GM12875 (cell line): Measurements from ENCODE around the gene ENKUR.
"Not testable (repeated sequence)": the region's sequence is repeated elsewhere in the genome, so short reads cannot be mapped to it uniquely, and the experiment has no call there.

Experiments used
- H3K4me3 ChIP-seq: one replicate; pipeline ENCODE4 v1.5.1; 2011; ENCODE audit warnings: low read depth, low read length, control low read depth
- CTCF ChIP-seq: IDR thresholded peaks from 2 replicates; pipeline ENCODE4 v1.5.1; 2011; ENCODE audit warnings: low read depth, mild to moderate bottlenecking, control low read depth, inconsistent platforms, low read length, moderate library complexity, borderline replicate concordance; ENCODE audit not compliant: insufficient read depth

Gene ENKUR

GRCh38 chr10:24965051-24965450, 50.9 kb downstream of the ENKUR start:
- H3K4me3 ChIP-seq = no peak overlapping the region
- no peak for TF ChIP-seq CTCF

GRCh38 chr10:24963521-24964041, 52.4 kb downstream of the ENKUR start:
- no peak for TF ChIP-seq CTCF
- H3K4me3 ChIP-seq = no peak overlapping the region

GRCh38 chr10:24962995-24963394, 53.0 kb downstream of the ENKUR start:
- no peak overlapping the region for H3K4me3 ChIP-seq
- no peak for TF ChIP-seq CTCF

GRCh38 chr10:24961582-24961981, 54.4 kb downstream of the ENKUR start:
- no peak for TF ChIP-seq CTCF
- no peak overlapping the region for H3K4me3 ChIP-seq

- TF ChIP-seq CTCF = no peak
- no peak overlapping the region for H3K4me3 ChIP-seq
Observed at GRCh38 chr10:24959382-24959730, 56.6 kb downstream of the ENKUR start.

GRCh38 chr10:24958721-24959381, 57.1 kb downstream of the ENKUR start:
- TF ChIP-seq CTCF = no peak
- no peak overlapping the region for H3K4me3 ChIP-seq

GRCh38 chr10:24958091-24958720, 57.8 kb downstream of the ENKUR start:
- no peak for TF ChIP-seq CTCF
- no peak overlapping the region for H3K4me3 ChIP-seq

GRCh38 chr10:24957624-24958051, 58.3 kb downstream of the ENKUR start:
- H3K4me3 ChIP-seq = not testable (repeated sequence)
